Large intestine (tissue), 3 donors: ENCODE results near the gene HIP1. TPM values are rescaled to one million over a fixed set of nuclear protein-coding genes. Genes with fewer than 3 reads are reported as not detected.

Experiments
- DNase-seq, 2 donors: peaks; one replicate each; pipeline versions ENCODE4 v3.0.0 to v3.0.0-alpha.2; 2013
- H3K27ac ChIP-seq: one replicate; pipeline ENCODE4 v1.5.1; 2013; ENCODE audit warnings: low read length
- H3K27me3 ChIP-seq: 2 replicates; pipeline ENCODE4 v1.6.1; 2013; ENCODE audit warnings: low read length; ENCODE audit not compliant: control insufficient read depth, insufficient read depth
- H3K36me3 ChIP-seq: 2 replicates; pipeline ENCODE4 v1.6.1; 2013; ENCODE audit warnings: low read length; ENCODE audit not compliant: control insufficient read depth, insufficient read depth
- H3K4me1 ChIP-seq: one replicate; pipeline ENCODE4 v1.6.1; 2013; ENCODE audit warnings: low read length; ENCODE audit not compliant: control insufficient read depth, insufficient read depth
- H3K4me3 ChIP-seq: one replicate; pipeline ENCODE4 v1.5.1; 2013; ENCODE audit warnings: low read length
- H3K9me3 ChIP-seq: one replicate; pipeline ENCODE4 v1.6.1; 2013; ENCODE audit warnings: mild to moderate bottlenecking, low read depth, low read length, moderate library complexity; ENCODE audit not compliant: control insufficient read depth
- WGBS: methylation state at CpG from one replicate; pipeline ENCODE4 v1.1.5; 2013; ENCODE audit warnings: low lambda C conversion rate; ENCODE audit not compliant: insufficient coverage; 5-methylcytosine and 5-hydroxymethylcytosine counted together
- polyA plus RNA-seq: library from polyadenylated mRNA; unstranded; fragments of 120-200 nt; gene quantifications from one replicate; pipeline ENCODE4 v1.2.1, GENCODE V29; 2013

Gene HIP1
- polyA plus RNA-seq, 1 donor, result 5.9 TPM

GRCh38 chr7:75653651-75654050 is 85.1 kb downstream of the HIP1 start:
- Histone ChIP-seq H3K9me3 (no peaks in the 10 kb centered on the region), H3K27me3 (no peaks in the 10 kb centered on the region), H3K36me3 (no peaks in the 10 kb centered on the region), H3K4me3 (no peak overlapping the region), H3K27ac (no peak overlapping the region), H3K4me1 (no peaks in the 10 kb centered on the region)
- DNase-seq, result no peak
- WGBS, result no CpG with 5 or more reads among the region's 7 CpGs

- H3K9me3 ChIP-seq, result no peaks in the 10 kb centered on the region
- H3K36me3 ChIP-seq, result no peaks in the 10 kb centered on the region
- DNase-seq, result no peak
- no peak overlapping the region for H3K27ac ChIP-seq
- WGBS, result no CpG with 5 or more reads among the region's 1 CpG
- H3K4me1 ChIP-seq, result no peaks in the 10 kb centered on the region
- no peaks in the 10 kb centered on the region for H3K27me3 ChIP-seq
- H3K4me3 ChIP-seq, result no peak overlapping the region
Measured at GRCh38 chr7:75652788-75653187, 86.0 kb downstream of the HIP1 start.

- Histone ChIP-seq H3K4me1 (no peaks in the 10 kb centered on the region), H3K27ac (no peak overlapping the region), H3K36me3 (no peaks in the 10 kb centered on the region), H3K9me3 (no peaks in the 10 kb centered on the region), H3K4me3 (no peak overlapping the region), H3K27me3 (no peaks in the 10 kb centered on the region)
- WGBS, result no CpG with 5 or more reads among the region's 9 CpGs
- no peak for DNase-seq
Measured at GRCh38 chr7:75650681-75651080, 88.1 kb downstream of the HIP1 start.

GRCh38 chr7:75650062-75650461 is 88.7 kb downstream of the HIP1 start:
- no peak for DNase-seq
- no peaks in the 10 kb centered on the region for H3K36me3 ChIP-seq
- H3K27me3 ChIP-seq, result no peaks in the 10 kb centered on the region
- no peak overlapping the region for H3K4me3 ChIP-seq
- no peaks in the 10 kb centered on the region for H3K9me3 ChIP-seq
- no peak overlapping the region for H3K27ac ChIP-seq
- no peaks in the 10 kb centered on the region for H3K4me1 ChIP-seq
- WGBS, result no CpG with 5 or more reads among the region's 7 CpGs

- no peaks in the 10 kb centered on the region for H3K27me3 ChIP-seq
Measured at GRCh38 chr7:75649462-75649861, 89.3 kb downstream of the HIP1 start.

GRCh38 chr7:75647709-75648438 is 90.9 kb downstream of the HIP1 start:
- Histone ChIP-seq H3K27me3 (no peaks in the 10 kb centered on the region), H3K36me3 (no peaks in the 10 kb centered on the region), H3K9me3 (peaks cover 6% of the 10 kb centered on the region), H3K4me3 (no peak overlapping the region), H3K27ac (no peak overlapping the region), H3K4me1 (no peaks in the 10 kb centered on the region)
- DNase-seq, result no peak
- WGBS, result no CpG with 5 or more reads among the region's 6 CpGs

More at GRCh38 chr7:75649462-75649861, 89.3 kb downstream of the HIP1 start:
- WGBS, result no CpG with 5 or more reads among the region's 4 CpGs
- DNase-seq, result peak in 1 of 2 donors; percentile 14
- Histone ChIP-seq H3K4me1 (no peaks in the 10 kb centered on the region), H3K9me3 (no peaks in the 10 kb centered on the region), H3K27ac (no peak overlapping the region), H3K36me3 (no peaks in the 10 kb centered on the region), H3K4me3 (no peak overlapping the region)

GRCh38 chr7:75646571-75647102 is 92.1 kb downstream of the HIP1 start:
- no peak for DNase-seq
- Histone ChIP-seq H3K4me3 (no peak overlapping the region), H3K9me3 (peaks cover 6% of the 10 kb centered on the region), H3K27ac (no peak overlapping the region), H3K36me3 (no peaks in the 10 kb centered on the region), H3K4me1 (no peaks in the 10 kb centered on the region), H3K27me3 (no peaks in the 10 kb centered on the region)
- WGBS, result no CpG with 5 or more reads among the region's 9 CpGs

- no CpG with 5 or more reads among the region's 2 CpGs for WGBS
Measured at GRCh38 chr7:75645570-75645969, 93.2 kb downstream of the HIP1 start.

GRCh38 chr7:75644589-75644988 is 94.2 kb downstream of the HIP1 start:
- 100% methylated on average over 1 of the region's 5 CpGs for WGBS
- Histone ChIP-seq H3K27ac (no peak overlapping the region), H3K36me3 (no peaks in the 10 kb centered on the region), H3K27me3 (peaks cover 5% of the 10 kb centered on the region), H3K4me1 (no peaks in the 10 kb centered on the region), H3K4me3 (no peak overlapping the region), H3K9me3 (peaks cover 6% of the 10 kb centered on the region)
- DNase-seq, result no peak

More at GRCh38 chr7:75645570-75645969, 93.2 kb downstream of the HIP1 start:
- no peaks in the 10 kb centered on the region for H3K27me3 ChIP-seq
- H3K36me3 ChIP-seq, result no peaks in the 10 kb centered on the region
- H3K4me3 ChIP-seq, result no peak overlapping the region
- peaks cover 6% of the 10 kb centered on the region for H3K9me3 ChIP-seq
- H3K27ac ChIP-seq, result no peak overlapping the region
- no peak for DNase-seq
- no peaks in the 10 kb centered on the region for H3K4me1 ChIP-seq

GRCh38 chr7:75642810-75643486 is 95.8 kb downstream of the HIP1 start:
- no CpG with 5 or more reads among the region's 9 CpGs for WGBS
- DNase-seq, result no peak
- no peak overlapping the region for H3K27ac ChIP-seq
- no peak overlapping the region for H3K4me3 ChIP-seq
- H3K36me3 ChIP-seq, result no peaks in the 10 kb centered on the region
- H3K27me3 ChIP-seq, result peaks cover 13% of the 10 kb centered on the region
- no peaks in the 10 kb centered on the region for H3K4me1 ChIP-seq
- H3K9me3 ChIP-seq, result peaks cover 6% of the 10 kb centered on the region
